Right lobe of liver (tissue), 4 donors: ENCODE results near the gene PRKAR2B.

Experiments
- POLR2A ChIP-seq: fragments of 450-650 bp; IDR thresholded peaks from one replicate; pipeline ENCODE4 v1.6.1; 2017; ENCODE audit warnings: antibody characterized with exemption, mild to moderate bottlenecking
- TF ChIP-seq, protein P1 (sequence below), 4 donors: fragments of 200-600 bp in 3 of 4; fragments of 450-650 bp in 1 of 4; IDR thresholded peaks; one replicate each; pipeline versions ENCODE4 v1.5.1 to v1.8.0; 2016 to 2022; ENCODE audit warnings: antibody characterized with exemption in 4 of 4, mild to moderate bottlenecking in 2 of 4
- donor health status: DM: no; HTN: no; CAD: no.
- donor health status: DM: no; HTN: no; CAD: no.
- donor health status: DM: no; HTN: yes; CAD: no.

DNA sequence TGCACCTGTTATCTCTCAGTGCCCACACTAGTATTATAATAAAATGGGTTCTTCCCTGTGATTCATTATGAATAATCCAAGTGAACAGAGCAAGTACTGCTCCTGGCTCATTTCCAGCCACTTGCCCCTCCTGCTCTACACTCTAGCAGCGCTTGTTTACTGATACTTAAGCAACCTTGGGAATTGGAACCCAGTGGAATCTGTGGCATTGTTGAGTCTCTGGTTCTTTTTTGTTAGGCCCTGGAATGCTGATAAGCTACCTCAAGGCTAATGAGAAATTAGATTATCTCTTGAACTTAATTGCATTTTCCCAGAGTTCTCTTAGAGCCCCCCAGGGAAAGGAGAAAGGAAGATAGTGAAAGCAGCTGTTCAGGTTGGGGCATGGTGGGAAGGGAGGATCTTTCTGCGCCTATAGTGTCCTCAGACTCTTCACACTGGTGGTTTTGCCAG is 34.0 kb downstream of the PRKAR2B start:
- TF ChIP-seq, protein P1, sequence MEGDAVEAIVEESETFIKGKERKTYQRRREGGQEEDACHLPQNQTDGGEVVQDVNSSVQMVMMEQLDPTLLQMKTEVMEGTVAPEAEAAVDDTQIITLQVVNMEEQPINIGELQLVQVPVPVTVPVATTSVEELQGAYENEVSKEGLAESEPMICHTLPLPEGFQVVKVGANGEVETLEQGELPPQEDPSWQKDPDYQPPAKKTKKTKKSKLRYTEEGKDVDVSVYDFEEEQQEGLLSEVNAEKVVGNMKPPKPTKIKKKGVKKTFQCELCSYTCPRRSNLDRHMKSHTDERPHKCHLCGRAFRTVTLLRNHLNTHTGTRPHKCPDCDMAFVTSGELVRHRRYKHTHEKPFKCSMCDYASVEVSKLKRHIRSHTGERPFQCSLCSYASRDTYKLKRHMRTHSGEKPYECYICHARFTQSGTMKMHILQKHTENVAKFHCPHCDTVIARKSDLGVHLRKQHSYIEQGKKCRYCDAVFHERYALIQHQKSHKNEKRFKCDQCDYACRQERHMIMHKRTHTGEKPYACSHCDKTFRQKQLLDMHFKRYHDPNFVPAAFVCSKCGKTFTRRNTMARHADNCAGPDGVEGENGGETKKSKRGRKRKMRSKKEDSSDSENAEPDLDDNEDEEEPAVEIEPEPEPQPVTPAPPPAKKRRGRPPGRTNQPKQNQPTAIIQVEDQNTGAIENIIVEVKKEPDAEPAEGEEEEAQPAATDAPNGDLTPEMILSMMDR (IDR thresholded peaks at IDR 0.05), result no peak
- no peak for TF ChIP-seq POLR2A
